Stimulated activated CD8-positive, alpha-beta memory T cell treated with anti-CD3 and anti-CD28 coated beads, Interleukin-15, amount 100 ng/mL, for 1 hour (primary cell): Measurements from ENCODE around the gene LDLRAD4.

Source experiments
- DNase-seq: peaks from one replicate; pipeline ENCODE4 v3.0.0-alpha.2; 2020; ENCODE audit warnings: low read depth

LDLRAD4 gene

DNA sequence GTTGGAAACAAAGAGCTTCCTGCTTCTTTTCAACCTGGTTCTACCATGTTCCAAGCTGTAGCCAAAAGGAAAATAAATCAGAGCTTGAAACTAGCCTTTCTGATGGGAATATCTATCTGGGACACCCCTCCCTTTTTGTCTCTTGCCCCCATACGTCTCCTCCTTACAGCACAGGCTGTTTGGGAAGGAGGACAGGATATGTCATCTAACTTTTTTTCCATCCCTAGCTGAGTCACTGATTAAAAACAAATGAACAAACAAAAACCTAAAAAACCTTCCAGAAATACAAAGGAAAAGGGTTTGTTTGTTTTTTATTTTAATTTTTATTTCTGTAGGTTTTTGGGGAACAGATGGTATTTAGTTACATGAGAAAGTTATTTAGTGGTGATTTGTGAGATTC is 356.2 kb downstream of the LDLRAD4 start:
- no peak for DNase-seq

DNA sequence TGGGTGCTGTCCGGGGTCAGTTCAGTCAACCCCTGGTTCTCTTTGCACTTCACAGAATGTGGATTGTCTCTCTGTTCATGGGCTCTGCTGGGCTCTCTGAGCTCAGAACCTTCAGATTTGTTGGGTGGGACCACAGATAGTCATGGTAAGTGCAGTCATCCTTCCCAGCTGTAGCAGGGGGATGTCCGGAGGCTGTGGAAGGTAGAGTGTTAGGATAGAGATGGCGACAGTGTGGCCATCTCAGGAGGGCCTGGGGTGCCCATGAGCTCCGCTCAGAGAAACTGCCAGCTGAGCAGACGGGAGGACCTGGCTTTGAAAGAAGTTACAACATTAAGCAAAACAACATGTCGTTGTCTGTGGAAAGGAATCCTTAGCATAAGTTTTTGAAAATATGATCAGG is 358.0 kb downstream of the LDLRAD4 start:
- DNase-seq: no peak

DNA sequence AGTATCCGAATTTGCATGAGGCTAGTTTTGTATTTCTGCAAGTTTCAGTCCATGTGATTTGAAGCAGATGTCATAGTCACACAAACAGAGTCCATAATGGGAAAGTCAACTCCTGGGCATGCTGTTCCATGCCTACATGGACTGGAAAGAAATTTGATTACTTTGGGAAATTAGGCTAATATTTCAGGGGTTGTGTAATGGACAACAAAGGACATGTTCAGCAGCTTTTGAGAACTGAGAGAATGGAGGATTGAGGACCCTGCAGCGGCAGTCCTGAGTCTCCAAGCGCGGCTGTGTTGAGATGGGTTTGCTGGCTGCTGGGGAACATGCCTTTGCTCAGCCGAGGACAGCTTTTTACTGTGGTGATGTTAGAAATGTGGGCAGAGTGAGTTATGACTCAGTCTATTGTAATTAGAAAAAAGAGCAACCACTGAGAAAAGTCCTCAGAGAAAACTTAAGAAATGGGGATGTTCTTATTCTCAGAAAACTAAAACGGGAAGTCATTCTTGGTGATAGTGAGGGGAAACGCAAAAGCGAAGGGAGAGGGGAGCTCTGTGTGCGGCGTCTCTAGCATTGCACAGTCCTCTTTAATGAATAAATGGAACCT is 358.6 kb downstream of the LDLRAD4 start:
- DNase-seq: no peak

GRCh38 chr18:13577781-13578180 is 359.2 kb downstream of the LDLRAD4 start:
- no peak for DNase-seq

DNA sequence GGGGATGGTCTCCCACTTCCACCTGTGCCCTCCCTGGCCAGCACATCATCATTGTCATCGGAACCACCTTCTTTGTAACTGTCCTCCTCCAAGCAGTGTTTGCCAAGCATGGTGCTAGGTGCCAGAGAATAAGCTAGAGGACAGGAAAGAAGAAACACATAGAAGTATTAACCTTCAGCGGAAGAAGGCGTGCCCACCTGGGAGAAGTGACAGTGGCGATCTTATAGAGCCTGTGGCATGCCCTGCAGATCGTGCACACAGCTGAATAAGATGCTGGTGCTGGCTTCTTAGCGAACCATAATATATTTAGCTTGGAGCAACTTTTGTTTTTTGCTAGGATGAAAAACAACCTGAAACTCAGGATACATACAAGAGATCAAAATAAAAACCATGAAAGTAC is 359.8 kb downstream of the LDLRAD4 start:
- no peak for DNase-seq

DNA sequence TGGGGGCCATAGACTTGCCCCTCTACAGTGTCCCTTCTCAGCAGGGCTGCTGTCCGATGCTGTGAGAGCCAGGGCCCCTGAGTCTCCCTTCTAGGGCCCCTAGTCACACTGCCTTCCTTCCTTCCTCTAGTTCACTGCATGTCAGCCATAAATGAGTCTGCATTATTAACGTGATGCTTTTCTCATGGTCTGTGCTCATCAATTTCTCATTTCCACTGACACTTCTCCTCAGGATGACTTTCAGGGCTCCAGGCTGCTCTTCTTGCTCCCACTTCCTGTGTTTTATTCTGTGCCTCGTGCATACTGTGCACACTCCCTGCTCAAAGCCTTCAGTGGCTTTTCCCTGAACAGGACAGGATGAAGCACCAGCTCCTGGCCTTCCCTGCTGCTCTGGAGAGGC is 361.3 kb downstream of the LDLRAD4 start:
- no peak for DNase-seq

GRCh38 chr18:13580351-13580750 is 361.8 kb downstream of the LDLRAD4 start:
- DNase-seq: no peak

GRCh38 chr18:13580991-13581390 is 362.4 kb downstream of the LDLRAD4 start:
- no peak for DNase-seq

DNA sequence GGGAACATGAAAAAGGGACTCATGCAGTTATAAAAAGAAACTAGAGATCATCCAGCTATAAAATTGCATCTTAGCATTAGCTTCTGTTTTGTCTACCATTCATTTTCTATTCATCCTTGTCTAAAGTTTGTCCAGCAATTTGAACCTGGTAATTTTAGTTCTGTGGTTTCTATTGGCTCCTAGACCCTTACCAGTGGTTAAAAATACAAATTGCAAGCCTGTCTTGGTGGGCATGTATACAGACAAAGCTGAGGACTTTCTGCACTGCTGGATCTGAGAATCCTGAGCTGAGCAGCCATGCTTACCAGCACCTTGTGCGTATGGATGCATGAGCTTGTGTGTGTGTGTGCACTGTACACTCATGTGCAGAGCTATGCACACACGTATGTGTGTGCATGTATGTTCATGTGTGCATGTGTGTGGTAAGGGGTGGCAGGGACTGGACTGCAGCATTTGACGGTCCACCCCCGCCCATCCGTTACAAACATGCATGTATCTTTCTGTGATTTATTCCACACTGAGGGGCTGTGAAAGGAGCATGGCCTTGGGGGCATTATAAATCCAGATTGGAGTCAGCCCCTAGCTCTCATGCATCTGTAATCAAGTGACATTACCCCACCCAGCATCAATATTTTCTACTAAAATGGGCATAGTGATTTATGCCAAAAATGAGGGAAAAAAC is 363.1 kb downstream of the LDLRAD4 start:
- DNase-seq: no peak

DNA sequence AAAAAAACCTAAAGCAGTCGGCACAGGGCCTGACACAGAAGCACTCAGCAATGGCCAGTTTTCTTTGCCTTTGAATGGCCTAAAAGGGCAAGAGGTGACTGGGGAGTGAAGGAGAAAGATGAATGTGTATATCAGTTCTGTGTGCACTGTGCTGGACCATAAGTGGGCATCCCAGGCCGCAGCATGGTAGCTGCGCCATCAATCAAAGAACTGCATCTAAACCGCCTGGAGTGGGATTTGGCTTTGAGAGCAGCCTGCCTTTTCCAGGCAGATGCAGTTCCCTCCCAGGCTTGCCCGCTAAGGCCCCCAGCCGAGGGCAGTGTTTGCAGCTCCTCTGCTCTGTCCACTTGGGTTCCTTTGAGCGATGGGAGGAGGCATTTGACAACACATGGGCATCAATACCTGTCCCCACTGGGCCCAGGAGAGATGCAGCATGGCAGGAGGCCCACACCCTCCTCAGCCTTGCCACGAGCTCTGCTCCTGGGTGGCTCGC is 363.7 kb downstream of the LDLRAD4 start:
- no peak for DNase-seq

GRCh38 chr18:13583576-13584550 is 365.3 kb downstream of the LDLRAD4 start:
- no peak for DNase-seq

DNA sequence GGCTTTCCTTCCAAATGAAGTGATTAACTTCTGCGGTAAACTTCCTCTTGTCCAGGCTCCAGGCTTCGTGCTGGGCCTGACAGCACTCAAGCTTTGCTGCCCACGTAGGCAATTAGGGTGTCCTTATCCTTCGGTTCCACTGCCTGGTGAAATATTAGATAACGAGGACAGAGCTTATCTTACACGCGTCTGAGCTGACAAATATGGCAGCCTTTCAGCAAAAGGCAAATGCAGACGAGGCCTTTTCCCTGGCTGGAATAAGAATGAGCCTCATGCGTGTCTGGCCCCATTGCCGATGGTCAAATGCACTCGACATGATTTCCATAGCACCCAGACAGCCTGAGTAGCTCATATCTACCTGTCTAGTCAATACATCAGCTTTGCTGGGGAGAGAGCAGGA is 366.3 kb downstream of the LDLRAD4 start:
- DNase-seq: no peak

DNA sequence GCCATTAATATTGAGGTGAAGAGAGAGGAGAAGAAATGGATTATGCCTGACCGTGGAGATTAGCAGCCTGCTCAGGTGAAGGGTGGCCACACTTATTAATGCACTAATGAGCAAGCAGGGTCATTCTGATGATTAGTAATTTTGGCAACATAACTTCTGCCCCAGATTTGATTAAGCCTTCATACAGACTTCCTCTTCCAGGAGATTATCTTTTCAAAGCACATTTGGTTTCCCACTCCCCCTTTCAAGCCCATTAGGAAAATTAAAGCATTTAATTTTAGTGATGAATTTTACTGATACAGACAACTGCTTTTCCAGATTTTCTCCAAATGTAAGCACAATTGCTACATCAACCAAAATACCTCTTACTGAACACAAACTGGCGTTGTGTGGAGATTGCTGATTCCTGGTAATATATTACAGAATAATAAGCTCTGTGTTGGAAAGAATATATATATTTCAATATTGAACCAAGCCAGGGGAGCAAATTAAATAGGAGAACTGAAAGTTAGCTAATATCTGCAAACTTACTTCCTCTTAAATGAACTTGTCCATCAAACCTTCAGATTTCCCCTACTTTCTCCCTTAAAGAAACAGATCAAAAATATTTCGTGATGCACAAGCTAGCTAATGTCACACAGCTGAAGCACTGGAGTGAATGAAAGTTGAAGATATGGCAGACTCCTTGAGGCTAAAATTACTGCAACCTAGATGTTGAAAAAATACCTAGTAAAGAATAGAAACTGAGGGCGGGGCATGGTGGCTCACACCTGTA is 367.0 kb downstream of the LDLRAD4 start:
- DNase-seq: no peak

- no peak for DNase-seq
Measured at GRCh38 chr18:13587001-13587400, 368.4 kb downstream of the LDLRAD4 start.

DNA sequence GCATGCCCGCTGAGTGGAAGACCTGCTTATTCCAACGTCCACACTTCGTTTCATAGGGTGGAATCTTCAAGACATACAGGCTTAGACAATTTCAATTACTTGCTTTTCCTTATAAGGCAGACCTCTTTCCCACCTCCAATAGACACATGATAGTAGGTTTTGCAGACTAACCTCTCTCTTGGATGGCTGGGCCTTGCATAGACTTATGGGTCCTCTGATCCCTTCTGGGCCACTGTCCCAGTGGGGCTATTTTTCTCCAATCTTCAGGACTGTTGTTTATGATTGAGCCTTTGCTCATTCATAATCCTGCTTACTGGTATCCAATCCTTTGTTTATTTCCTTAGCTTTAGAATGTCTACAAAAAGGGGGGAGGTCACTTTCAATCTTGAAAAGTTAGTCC is 368.9 kb downstream of the LDLRAD4 start:
- DNase-seq: no peak

DNA sequence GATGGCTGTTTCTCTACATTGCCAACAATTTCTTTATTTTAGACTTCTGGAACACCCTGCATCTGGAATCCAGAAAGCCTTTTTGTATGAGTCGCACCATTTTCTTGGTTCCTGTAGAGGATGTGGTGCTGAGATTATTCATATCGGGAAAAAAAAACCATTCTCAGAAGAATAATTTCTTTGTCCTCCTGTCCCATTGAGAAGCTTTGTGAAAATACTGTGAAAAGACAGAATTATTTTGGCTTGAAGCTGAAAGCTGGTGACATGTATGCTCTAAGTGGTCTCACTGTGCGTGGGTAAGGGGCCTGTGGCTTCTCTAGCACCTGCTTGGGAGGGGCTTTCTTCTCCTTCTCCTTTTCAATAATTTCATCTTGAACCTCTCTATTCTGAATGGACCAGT is 369.4 kb downstream of the LDLRAD4 start:
- DNase-seq: no peak

DNA sequence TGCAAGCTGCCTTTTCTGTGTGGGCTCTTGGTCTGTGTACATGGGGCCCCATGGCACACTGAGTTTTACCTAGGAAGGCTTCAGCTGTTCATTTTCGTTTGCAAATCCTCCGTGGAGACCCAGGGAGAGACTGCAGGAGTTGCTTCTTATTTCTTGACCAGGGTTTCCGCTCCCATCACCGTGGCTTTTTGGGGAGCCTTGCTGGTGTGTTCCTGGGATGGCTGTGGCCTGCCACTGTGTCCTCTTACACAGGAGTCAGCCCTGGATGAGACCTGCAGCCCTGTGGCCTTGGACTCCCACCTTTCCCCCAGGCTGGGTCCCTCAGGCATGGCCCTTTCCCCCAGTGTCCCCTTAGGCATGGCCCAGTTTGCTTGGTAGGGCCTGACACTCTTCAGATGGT is 370.8 kb downstream of the LDLRAD4 start:
- no peak for DNase-seq

GRCh38 chr18:13589943-13590342 is 371.4 kb downstream of the LDLRAD4 start:
- no peak for DNase-seq

DNA sequence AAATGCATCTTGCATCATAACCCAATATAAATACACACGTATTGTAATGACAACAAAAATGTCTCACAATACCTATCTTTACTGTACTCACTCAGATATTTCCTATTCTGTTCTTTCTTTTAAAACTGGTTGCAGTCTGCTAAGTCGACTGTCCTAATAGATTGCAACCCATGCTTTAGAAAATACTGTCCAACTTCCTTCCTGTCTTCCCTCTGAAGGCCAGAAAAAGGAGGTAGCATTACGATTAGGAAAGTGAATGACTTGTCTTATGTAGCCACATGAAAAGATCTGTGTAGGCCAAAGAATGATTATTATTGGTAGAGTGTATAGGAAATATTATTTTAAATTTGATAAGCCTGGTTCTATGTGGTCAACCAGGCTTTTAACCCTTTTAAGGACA is 373.7 kb downstream of the LDLRAD4 start:
- DNase-seq: no peak

DNA sequence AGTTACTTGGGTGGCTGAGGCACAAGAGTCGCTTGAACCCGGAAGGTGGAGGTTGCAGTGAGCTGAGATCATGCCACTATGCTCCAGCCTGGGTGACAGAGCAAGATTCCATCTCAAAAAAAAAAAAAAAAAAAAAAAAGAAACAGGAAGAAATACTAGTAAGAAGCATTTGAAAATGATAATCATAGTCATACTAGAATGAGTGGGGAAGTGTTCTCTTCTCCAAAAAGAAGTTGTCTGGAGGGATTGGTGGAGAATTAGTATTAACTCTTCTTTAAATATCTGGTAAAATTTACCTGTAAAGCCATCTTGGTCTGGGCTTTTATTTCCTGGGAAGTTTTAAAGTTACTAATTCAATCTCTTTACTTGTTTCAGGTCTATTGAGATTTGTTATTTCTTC is 376.0 kb downstream of the LDLRAD4 start:
- DNase-seq: no peak

- no peak for DNase-seq
Measured at GRCh38 chr18:13597068-13597467, 378.5 kb downstream of the LDLRAD4 start.

DNA sequence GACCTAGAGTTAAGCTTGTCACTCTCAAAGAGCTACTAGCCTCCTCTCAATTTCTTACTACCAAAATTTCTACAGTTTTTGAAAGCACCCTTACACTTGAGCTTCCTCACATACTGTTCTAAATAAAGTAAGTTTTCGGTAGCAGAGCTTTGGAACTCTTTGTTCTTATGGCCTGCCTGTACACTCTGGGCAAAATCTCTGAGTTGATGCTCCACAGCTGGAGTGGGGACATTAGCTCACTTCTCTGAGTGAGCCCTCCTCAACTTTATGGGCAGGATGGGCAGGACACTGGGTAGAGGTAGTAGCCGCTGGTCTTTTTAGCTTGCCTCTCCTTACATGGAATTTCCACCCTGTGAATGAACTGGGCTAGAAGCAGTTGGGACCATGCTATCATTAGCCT is 380.0 kb downstream of the LDLRAD4 start:
- DNase-seq: no peak
